ENCODE data around the gene MICAL3.

The MICAL3 gene

DNA sequence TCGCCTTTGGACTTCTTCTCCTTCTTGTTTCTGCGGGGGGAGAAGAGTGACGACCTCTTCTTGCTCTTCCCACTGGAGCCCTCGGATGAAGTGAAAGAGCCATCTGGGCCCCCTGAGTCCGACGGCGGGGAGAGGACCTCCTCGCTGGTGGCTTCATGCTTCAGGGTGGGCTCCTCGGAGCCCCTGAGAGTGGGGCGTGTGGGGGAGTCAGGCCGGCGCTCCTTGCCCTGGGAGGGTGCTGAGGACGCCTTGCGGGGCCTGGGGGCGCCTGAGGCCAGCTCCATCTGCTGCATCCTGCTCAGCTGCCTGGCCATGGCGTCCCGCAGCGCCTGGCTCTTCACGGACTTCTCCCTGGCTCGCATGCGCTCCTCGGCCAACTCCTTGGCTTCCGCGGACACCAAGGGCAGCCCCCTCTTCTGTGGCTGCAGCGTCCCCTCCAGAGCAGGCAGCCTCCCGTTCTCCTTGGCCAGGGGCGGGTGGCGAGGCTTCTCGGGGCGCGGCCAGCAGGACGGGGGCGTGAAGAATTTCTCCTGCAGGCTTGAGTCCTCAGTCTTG lies 206.8 kb downstream of the MICAL3 start:
- no peak for DNase-seq (ENCODE audit: low read depth in 2 of 2)

GRCh38 chr22:17817079-17817478 lies 207.3 kb downstream of the MICAL3 start:
- no peak for DNase-seq (ENCODE audit: low read depth in 2 of 2)

GRCh38 chr22:17816649-17817048 lies 207.7 kb downstream of the MICAL3 start:
- DNase-seq (ENCODE audit: low read depth in 2 of 2): no peak

DNA sequence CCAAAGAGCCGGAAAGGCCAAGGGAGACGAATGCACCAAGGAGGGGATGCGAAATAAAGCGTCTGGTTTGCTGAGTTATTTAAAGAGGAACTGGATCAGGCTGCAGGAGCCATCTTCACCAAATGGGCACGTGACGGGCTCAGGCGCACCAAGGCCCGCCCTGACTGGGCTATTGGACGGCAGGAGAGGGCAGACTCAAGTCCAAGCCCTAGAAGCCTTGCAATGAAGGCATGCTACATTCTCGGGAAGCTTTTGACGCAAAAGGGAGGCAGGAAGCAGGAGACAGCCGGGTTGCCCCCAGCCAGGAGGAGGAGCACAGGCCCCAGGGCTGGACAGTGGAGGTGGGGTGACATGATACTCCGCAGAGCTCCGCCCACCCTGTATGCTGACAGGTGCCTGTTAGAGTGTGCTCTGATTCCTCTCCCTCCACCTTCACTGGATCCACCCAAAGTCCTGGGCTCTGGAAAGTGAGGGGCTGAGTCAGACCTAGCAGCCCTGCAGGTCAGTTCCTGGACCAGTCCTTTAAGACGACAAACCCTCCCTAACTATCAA lies 208.6 kb downstream of the MICAL3 start:
- DNase-seq (ENCODE audit: low read depth in 2 of 2): no peak

DNA sequence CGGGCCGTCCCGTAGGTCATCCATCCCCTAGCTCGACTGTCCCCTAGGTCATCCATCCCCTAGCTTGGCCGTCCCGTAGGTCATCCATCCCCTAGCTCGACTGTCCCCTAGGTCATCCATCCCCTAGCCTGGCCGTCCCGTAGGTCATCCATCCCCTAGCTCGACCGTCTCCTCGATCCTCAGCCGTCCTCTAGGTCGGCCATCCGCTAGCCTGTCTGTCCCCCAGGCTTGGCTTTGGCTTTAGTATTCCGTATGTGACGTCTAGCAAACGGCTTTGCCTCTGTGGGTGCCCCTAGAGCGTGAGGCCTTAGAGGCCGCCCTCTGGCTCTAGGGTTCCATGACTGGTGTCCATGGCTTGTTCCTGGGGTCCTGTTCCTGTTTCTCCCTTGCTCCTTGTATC lies 209.5 kb downstream of the MICAL3 start:
- no peak for DNase-seq (ENCODE audit: low read depth in 2 of 2)

DNA sequence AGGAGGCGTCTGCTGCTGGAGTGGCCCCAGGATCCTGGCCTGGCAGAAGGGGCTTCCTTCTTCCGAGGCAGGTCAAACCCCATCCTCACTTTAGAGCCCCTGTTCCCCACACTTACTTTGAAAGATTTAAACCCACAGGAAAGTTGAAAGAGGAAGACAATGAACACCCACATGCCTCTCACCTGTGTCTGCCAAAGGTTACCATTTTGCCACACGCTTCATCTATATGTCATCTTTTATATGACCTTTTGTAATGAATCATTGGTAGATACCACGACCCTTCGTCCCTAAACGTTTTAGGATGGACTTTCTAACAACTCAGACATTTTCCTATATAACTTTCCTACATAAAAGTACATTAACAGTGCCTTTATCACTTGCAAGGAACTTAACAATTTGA lies 210.3 kb downstream of the MICAL3 start:
- no peak for DNase-seq (ENCODE audit: low read depth in 2 of 2)

DNA sequence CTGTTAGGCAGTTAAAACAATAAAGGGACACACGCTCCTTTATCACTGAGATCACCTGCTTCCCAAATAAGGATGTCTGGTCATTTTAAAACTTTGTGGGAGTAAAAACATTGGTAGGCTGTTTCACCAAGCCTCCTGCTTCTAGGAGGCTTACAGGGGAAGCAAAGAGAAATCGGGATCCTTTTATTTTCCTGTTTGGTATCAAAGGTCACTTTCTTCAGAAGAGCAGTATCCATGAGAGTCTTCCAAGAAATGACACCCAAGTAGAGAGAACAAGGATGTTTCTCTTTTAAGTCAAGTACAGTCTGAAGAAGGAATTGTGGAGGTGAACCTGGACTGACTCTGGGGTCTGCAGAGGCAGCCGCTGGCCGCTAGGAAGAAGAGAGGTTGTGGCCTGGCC lies 213.2 kb downstream of the MICAL3 start:
- DNase-seq (ENCODE audit: low read depth in 2 of 2): no peak

- DNase-seq (ENCODE audit: low read depth in 2 of 2): no peak
Observed at GRCh38 chr22:17810570-17811116, 213.7 kb downstream of the MICAL3 start.

GRCh38 chr22:17808693-17809403 lies 215.5 kb downstream of the MICAL3 start:
- no peak for DNase-seq (ENCODE audit: low read depth in 2 of 2)

DNA sequence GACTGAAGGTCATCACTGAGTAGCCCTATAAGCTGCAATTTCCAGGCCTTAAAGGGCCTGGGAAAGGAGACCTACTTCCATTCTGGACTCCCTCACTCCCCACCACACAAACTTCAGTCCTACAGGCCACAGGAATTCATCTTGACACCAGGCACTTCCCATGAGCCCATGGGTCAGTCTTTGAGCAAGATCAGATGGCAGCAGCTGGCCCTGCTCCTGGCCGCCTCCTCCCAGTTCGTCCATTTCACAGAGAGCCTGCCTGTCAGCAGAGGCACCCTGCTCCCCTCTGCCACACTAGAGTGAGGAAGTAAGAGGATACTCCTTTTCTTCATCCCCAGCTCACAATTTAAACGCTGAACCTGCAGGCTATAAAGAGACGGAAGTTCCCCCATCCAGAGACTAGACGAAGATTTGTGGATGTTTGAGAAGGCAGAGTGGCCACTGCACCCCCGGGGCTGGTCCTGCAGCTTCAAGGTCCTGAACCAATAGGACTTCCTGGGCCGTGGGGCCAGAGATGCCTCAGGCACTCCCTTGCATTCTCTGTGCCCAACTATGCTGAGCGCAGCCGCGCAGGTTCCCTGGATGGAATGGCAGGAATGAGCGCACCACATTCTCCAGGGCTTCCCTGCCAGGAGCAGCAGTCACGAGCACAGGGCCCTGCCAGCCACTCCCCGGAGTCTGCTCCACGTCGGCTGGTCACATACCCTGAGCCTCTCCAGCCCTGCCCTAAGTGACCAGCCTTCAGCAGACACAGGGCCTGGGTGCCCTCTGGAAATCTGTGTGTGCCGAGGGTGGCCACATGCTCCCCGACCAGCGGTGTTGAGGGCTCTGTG lies 216.6 kb downstream of the MICAL3 start:
- DNase-seq (ENCODE audit: low read depth in 2 of 2): no peak

GRCh38 chr22:17807086-17807485 lies 217.3 kb downstream of the MICAL3 start:
- DNase-seq (ENCODE audit: low read depth in 2 of 2): no peak

DNA sequence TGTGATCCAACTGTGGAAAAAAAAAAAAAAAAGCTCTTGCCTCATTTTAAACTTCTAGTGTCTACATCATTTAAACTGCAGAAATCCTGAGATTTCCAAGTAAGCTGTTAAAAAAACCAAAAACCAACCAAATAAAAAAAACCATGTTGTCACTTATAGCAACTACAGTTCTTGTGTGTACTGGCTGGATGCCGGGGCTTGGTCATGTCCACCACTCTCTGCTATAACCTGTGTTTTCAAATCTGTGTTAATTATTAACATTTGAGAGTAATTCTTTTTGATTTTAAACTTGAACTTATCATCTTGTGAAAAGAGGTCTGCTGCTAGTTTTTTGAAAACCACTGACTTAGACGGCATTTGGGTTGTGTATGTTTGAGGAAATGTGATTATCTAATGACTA lies 217.9 kb downstream of the MICAL3 start:
- no peak for DNase-seq (ENCODE audit: low read depth in 2 of 2)

- no peak for DNase-seq (ENCODE audit: low read depth in 2 of 2)
Observed at GRCh38 chr22:17804331-17805080, 219.9 kb downstream of the MICAL3 start.

DNA sequence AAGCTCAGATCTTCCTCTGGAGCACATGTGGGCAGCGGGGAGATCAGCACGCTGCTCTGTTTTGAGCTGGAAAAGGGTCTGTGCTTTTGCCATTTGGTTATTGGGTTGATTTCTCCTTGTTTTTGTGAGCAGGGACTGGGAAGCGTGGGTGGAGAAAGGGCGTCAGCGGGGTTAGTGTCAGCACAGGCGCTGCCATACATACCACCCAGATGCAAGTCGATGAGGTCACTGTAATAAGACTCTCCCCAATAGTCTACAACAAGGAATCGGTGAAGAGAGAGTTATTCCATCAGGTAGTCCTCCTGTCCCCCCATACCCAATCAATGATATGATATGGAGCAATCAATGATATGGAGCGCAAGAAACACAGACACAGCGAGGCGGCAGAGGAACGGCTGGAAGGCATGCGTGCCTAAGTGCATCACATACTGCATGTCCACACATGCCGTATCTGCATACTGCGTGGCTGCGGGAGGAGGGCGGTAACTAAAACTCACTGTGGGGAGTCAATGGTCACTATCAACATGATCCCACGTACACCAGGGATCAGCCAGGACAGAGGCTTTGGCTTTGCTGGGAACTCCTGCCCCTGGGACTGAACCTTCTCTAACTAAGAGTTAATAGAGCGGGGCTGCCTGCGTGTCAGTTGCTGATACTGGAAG lies 220.6 kb downstream of the MICAL3 start:
- DNase-seq (ENCODE audit: low read depth in 2 of 2): no peak

GRCh38 chr22:17802822-17803221 lies 221.5 kb downstream of the MICAL3 start:
- DNase-seq (ENCODE audit: low read depth in 2 of 2): no peak

DNA sequence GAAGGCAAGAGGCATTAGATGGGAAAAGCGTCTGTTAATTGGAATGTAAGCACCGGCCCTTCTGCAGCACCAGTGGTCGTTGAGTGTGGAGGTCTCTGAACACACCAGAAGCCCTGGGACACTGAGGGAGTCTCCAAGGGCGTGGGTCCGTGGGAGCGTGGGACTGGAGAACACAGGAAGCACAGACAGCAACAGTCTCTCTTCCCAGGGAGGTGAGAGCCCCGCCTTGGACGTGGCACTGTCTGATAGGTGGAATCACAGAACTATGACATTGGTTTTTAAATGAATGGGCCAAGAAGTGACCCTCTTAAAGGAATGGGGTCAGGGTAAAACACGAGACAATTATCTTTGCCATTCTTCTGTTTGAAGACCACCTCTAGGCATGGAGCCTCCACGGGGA lies 221.9 kb downstream of the MICAL3 start:
- no peak for DNase-seq (ENCODE audit: low read depth in 2 of 2)

- DNase-seq (ENCODE audit: low read depth in 2 of 2): no peak
Observed at GRCh38 chr22:17797721-17798559, 226.4 kb downstream of the MICAL3 start.

DNA sequence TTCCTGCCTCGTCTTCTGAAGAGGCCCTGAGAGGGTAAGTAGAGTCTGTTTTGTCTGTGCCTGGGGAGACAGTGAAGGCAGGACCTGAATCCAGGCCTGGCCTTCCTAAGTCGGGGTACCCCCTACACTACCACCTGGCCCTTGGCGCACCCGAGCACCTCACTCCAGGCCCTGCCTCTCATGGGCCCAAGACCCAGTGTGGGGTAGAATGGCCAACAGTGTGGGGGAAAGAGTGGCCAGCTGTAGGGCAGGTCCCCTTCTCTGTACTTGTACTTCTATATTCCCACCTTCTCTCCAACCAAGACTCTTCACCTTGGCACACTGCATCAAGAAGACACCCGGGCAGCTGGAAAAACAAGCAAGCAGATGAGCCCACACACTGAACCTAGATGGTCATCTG lies 227.7 kb downstream of the MICAL3 start:
- no peak for DNase-seq (ENCODE audit: low read depth in 2 of 2)

DNA sequence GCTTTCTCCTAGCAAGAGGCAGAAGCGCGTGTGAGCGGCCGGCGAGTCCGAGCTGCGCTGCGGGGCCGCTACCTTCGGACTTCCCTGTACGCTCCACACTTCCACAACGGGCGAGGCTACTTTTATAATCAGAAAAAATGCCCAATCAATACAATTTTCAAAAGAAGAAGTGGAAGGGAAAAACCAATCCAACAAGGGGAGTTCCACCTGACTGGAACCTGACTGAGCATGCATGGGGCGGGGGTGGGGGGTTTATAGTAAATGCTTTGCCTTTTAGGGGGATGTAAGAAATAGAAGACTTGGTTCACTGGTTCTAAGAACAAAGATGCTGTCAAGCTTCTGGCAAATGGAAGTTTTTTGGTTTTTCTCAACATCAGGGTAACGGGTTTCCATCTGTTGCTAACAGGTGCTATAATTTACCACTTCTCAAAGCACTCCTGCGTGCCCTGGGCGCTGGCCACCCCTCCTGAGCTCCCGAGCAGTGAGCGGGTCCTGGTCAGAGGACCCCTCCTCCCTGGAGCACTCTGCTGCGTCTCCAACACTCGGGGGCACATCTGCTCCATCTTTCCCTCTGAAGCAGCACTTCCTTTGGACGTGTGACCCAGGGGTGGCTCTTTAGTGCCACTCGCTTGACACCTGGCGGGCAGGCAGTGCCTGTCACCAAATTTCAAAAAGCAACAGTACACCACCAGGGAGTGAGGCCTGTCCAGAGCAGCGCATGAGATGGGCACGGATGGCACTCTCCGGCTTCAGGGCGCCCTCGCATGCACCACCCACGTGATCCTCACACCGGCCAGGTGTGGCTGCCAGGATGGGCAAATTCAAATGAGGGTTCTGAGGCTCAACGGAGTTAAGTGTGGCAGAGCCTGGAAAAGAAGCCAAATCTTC lies 228.5 kb downstream of the MICAL3 start:
- no peak for DNase-seq (ENCODE audit: low read depth in 2 of 2)

Data from fibroblast of skin of left quadriceps (primary cell).